VCaP (cell line): ENCODE data around the gene MUC5AC.
"Not testable (repeated sequence)": the region's sequence is repeated elsewhere in the genome, so short reads cannot be mapped to it uniquely, and the experiment has no call there.

ENCODE experiments used
- H3K27ac ChIP-seq: fragments of 450-650 bp; 2 replicates; pipeline ENCODE4 v1.5.1; 2017
- TF ChIP-seq, protein P1 (sequence below): fragments of 450-650 bp; conservative IDR thresholded peaks from 2 replicates; pipeline ENCODE4 v1.5.1; 2017; ENCODE audit warnings: mild to moderate bottlenecking, moderate library complexity

MUC5AC gene

DNA sequence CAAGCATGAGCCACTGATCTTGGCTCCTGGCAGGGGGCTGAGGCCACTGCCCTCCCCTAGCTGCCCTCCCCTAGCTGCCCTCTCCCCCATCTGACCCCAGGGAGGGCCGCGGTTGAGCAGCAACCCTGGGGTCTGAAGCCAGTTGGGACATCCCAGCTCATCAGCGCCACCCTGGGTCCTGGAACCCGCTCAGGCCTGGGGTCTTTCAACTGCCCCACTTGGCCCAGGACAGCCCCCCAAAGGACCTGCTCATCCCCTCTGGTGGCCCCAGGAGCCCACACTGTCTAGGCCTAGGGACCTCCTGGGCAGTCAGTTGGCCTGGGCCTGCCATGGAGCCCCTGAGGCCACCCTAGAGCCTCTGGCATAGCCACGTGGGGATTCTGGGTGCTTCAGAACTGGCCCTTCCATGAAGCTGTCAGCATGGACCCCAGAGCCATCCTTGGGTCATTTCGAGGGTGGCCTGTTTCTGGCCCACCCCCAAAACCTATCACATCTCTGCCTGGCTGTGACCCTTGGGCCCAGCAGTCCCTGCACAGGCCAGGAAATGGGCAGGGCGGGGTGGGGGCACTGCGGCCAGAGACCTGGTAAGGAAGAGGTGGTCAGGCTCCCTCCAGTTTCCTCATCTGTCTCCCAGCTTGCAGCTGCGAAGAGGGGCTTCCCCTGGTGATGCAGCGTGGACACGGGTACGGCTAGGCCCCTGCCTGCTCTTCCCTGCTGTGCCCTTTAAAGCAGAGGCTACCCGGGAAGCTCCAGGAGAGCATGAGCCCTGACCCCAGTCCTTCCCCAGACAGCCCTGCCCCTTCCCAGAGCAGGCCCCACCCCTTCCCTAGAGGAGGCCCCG, 45.2 kb upstream of the MUC5AC start:
- TF ChIP-seq, protein P1, sequence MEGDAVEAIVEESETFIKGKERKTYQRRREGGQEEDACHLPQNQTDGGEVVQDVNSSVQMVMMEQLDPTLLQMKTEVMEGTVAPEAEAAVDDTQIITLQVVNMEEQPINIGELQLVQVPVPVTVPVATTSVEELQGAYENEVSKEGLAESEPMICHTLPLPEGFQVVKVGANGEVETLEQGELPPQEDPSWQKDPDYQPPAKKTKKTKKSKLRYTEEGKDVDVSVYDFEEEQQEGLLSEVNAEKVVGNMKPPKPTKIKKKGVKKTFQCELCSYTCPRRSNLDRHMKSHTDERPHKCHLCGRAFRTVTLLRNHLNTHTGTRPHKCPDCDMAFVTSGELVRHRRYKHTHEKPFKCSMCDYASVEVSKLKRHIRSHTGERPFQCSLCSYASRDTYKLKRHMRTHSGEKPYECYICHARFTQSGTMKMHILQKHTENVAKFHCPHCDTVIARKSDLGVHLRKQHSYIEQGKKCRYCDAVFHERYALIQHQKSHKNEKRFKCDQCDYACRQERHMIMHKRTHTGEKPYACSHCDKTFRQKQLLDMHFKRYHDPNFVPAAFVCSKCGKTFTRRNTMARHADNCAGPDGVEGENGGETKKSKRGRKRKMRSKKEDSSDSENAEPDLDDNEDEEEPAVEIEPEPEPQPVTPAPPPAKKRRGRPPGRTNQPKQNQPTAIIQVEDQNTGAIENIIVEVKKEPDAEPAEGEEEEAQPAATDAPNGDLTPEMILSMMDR: no peak
- no peak overlapping the region for H3K27ac ChIP-seq

DNA sequence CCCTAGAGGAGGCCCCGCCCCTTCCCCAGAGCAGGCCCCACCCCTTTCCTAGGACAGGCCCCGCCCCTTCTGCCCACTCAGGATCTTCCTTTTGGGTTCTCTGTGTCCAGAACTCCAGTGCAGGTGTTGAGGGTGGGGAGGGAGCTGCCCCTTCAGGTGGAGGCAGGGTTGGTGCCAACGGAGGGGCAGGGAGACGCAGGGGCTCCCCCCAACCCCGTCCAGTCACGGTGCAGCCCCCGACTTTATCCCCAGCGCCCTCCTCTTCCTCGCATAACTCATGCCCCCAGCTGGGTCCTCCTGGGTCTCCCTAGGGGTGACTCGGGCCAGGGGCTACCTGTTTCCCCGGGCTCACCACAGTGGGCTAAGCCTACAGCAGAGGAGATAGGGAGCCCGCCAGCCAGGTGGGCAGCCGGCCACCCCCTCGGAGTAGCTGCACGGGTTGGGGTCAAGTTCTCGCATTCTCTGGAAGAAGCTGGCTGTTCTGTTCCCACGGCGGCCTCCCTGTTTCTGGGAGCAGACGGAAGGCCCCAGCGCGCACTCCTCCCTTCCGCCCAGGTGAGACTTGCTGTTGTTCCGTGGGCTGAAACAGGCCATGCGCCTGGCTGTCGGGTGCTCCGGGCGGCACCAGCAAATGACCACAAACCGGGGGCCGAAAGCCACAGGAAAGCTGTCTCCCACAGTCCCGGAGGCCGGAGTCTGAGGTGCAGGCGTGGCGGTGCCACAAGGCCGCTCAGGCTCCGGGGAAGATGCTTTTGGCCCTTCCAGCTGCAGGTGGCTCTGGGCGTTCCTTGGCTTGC, 44.1 kb upstream of the MUC5AC start:
- no peak overlapping the region for H3K27ac ChIP-seq
- TF ChIP-seq, protein P1: no peak

DNA sequence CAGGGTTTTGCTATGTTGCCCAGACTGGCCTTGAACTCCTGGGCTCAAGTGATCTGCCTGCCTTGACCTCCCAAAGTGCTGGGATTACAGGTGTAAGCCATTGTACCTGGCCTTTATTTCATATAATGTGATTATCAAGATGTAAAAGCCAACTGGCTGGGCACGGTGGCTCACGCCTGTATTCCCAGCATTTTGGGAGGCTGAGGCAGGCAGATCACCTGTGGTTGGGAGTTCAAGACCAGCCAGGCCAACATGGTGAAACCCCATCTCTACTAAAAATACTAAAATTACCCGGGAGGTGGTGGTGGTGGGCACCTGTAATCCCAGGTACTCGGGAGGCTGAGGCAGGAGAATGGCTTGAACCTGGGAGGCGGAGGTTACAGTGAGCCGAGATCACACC, 42.5 kb upstream of the MUC5AC start:
- H3K27ac ChIP-seq: not testable (repeated sequence)

DNA sequence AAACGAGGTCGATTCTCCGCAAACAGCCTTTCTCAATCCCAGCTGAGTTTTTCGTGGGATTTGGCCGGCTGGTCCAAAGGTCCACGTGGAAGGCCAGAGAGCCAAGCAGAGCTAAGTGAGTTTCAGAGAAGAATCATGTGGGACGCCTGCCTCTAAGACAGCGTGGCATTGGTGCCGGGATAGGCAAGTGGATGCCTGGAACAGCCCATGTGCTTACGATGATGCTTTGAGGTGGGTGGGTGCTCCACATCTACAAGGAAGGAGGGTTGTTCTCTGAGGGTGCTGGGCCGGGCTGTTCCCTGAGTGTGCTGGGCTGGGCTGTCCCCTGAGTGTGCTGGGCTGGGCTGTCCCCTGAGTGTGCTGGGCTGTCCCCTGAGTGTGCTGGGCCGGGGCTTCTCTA, 41.6 kb upstream of the MUC5AC start:
- TF ChIP-seq, protein P1: no peak
- H3K27ac ChIP-seq: no peak overlapping the region

DNA sequence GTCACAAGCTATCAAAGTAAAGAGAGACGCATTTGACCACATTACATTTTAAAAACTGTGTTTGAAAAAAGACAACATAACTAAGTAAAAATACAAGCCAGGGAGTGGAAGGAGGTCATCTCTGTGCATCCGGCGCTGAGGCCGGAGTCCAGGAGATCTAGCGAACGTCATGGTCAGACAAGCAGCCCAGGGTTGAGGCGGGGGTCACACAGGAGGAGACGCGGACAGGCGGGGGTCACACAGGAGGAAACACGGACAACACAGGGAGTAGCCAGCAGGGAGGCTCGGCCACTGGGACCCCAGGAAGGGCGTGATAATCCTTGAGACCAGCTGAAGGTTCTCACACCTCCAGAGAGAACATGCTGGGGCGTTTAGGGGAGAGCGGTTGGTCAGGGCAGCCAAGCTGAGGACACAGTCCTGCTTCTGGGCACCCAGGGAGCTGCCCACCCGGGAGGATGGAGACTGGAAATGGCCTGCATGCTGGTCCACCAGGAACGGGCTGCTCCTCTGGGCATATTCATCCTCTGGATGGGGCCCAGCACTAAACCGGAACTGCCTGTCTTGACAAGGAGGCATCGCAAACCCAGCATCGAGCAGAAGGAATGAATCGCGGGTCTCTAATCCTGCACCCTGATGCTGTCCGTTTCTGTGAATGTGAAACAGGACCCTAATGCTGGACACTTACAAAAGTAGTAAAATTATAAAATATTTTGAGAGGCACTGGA, 40.9 kb upstream of the MUC5AC start:
- TF ChIP-seq, protein P1: no peak

DNA sequence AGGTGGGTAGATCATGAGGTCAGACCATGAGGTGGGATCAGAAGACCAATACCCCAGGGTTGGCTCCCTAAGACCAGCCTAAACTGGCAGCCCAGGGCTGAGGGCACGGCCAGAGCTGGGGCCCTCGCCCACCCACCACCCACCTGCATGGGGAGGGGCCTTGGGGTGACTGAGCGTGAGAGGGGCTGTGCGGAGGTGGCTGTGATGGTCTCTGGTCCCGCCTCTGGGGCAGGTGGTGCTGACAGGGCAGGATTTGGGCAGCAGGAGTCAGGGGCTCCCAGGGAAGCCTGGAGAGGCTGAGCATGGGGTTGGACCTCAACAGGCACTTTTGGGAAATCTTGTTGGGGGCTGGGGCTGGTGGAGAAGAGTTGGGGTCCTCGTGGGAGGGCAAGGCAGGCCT, 39.8 kb upstream of the MUC5AC start:
- H3K27ac ChIP-seq: no peak overlapping the region
- TF ChIP-seq, protein P1: no peak

More for the DNA sequence above, 40.9 kb upstream of the MUC5AC start:
- H3K27ac ChIP-seq: no peak overlapping the region

DNA sequence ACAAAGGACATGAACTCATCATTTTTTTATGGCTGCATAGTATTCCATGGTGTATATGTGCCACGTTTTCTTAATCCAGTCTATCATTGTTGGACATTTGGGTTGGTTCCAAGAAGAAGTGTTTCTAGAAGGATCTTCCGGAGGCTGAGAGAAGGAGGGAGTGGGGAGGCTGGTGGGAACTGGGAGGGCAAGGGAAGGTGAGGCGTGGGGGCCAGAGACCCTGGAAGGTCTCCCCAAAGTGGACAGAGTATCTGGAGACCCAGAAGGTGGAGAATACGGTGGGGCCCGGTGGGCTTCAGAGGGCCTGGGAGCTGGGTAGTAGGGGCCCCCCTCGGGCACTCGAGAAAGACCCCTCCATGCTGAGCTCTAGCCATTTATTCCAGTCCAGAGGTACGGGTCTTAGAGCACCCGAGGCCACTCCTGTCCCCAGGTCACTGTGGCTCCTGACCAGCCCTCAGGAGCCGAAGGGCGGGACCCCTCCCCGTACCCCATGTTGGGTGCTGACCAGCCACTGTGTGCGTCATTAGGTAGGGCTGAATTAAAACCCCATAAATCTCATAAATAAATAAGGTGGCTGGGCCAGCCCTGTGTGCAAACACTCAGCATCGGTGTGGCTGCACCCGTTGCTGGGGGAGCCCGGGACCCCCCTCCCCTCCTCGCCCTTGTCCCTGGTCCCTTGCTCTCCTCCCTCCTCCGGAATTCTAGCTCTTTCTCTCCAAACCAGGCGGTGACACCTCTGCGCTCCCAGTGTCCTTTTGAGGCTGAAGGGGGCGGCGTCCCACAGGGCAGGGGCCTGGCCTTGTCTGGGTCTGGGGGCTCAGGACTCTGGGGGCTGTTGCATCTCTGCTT, 38.8 kb upstream of the MUC5AC start:
- TF ChIP-seq, protein P1: no peak
- no peak overlapping the region for H3K27ac ChIP-seq
